Pancreas (tissue), 10 donors: Measurements from ENCODE around the gene S100A12. TPM values are rescaled to one million over a fixed set of nuclear protein-coding genes. Genes with fewer than 3 reads are reported as not detected.
"Not testable (repeated sequence)": the region's sequence is repeated elsewhere in the genome, so short reads cannot be mapped to it uniquely, and the experiment has no call there.

Source experiments
- ATAC-seq, 4 donors: fragments of 200-7000 bp; cut with Tn5 transposase; one replicate each; pipeline versions ENCODE4 v1.8.0 to v1.9.1; 2020; ENCODE audit warnings: mild to moderate bottlenecking in 4 of 4, moderate library complexity in 4 of 4
- DNase-seq, 6 donors: peaks; one replicate each; pipeline ENCODE4 v3.0.0-alpha.2; 2020
- FAIRE-seq: peaks from 2 replicates; lab custom pipeline; 2012; peaks lifted over from hg19 to GRCh38; lab: Jason Lieb, UNC
- H3K27ac ChIP-seq, 4 donors: fragments of 200-600 bp; sonication (generic); 1 replicate in 3 of 4; 2 replicates in 1 of 4; pipeline versions ENCODE4 v1.5.0 to v1.8.0; 2020
- H3K27me3 ChIP-seq, 4 donors: fragments of 200-600 bp; one replicate each; pipeline ENCODE4 v1.8.0; 2021
- H3K36me3 ChIP-seq, 3 donors: fragments of 200-600 bp; sonication (generic) in 1 of 3; one replicate each; pipeline versions ENCODE4 v1.5.0 to v1.8.0; 2020 to 2021
- H3K4me1 ChIP-seq, 3 donors: fragments of 200-600 bp; one replicate each; pipeline ENCODE4 v1.8.0; 2021
- H3K4me3 ChIP-seq, 4 donors: fragments of 200-600 bp; sonication (generic) in 2 of 4; one replicate each; pipeline versions ENCODE4 v1.5.0 to v1.8.0; 2020 to 2021
- H3K9me3 ChIP-seq, 4 donors: fragments of 200-600 bp; one replicate each; pipeline ENCODE4 v1.8.0; 2021
- CTCF ChIP-seq, 4 donors: fragments of 200-600 bp; sonication (generic) in 3 of 4; IDR thresholded peaks; one replicate each; pipeline versions ENCODE4 v1.5.0 to v1.8.0; 2021; ENCODE audit warnings: antibody characterized with exemption in 4 of 4
- WGBS, 2 donors: extraction: QIAGEN DNeasy Blood & Tissue Kit; methylation state at CpG; one replicate each; pipeline ENCODE4 v1.1.7; 2013; 5-methylcytosine and 5-hydroxymethylcytosine counted together
- intact Hi-C, 3 donors: fragments of 100-400 bp; cut with DNase I; formaldehyde crosslinking; loops; one replicate each; pipeline versions ENCODE4 v1.11.1 to v1.14.2; 2022
- polyA plus RNA-seq, 2 donors: library from polyadenylated mRNA; stranded (reverse); fragments of 200-250 nt; gene quantifications; one replicate each; pipeline ENCODE4 v1.2.3, GENCODE V29; 2013
- total RNA-seq, 6 donors: library from RNA; stranded (reverse); fragmentation: NEBNext Ultra II Directional in 4 of 6; extraction: Animal tissue kit (Norgen Biotek cat#: 25700) in 4 of 6; gene quantifications; one replicate each; pipeline versions ENCODE4 v1.2.1 to v1.2.4, GENCODE V29; 2021 to 2023
- donor health status: healthy with polysubstance abuse.
- donor health status: DM: no; HTN: no; CAD: no; lungs with moderate emphysema.
- donor health status: DM: no; HTN: no; CAD: no.
- donor health status: control.
- donor health status: control.
- donor health status: Bipolar disorder and iron deficiency.
- donor health status: DM: yes; HTN: yes; CAD: no.
- donor health status: DM: no; HTN: no; CAD: no.
- donor health status: DM: no; HTN: no; CAD: no.
- donor health status: DM: yes; HTN: yes; CAD: no.

The S100A12 gene
- 1 to 10 TPM in 3 of 6 donors, under 1 TPM in 2, not detected in 1; 0.44 to 3.3 (median 1.1) TPM for total RNA-seq
- 1 to 10 TPM; 2.6 to 5.2 TPM for polyA plus RNA-seq

- no peak for FAIRE-seq
- DNase-seq = no peak
- H3K27me3 ChIP-seq = no peaks in the 10 kb centered on the region
- no peaks in the 10 kb centered on the region for H3K36me3 ChIP-seq
- WGBS, 2 donors = 72 to 88% methylated on average over 1 of the region's 1 CpG
- intact Hi-C loops = no loop called here
- H3K4me3 ChIP-seq = no peak within 1 kb of the TSS
- H3K4me1 ChIP-seq = no peaks in the 10 kb centered on the region
- H3K27ac ChIP-seq = no peak within 1 kb of the TSS
- TF ChIP-seq CTCF (IDR thresholded peaks at IDR 0.05) = no peak
- peak in 2 of 4 donors; percentile 37 to 55 for ATAC-seq
- H3K9me3 ChIP-seq = no peaks in the 10 kb centered on the region
Measured at GRCh38 chr1:153375511-153375910, at the start of gene S100A12. Gene S100A12 (minus strand): TSS chr1:153375621. CDS start chr1:153374592, 1,029 bp downstream.

GRCh38 chr1:153422450-153423068 lies 47.1 kb upstream of the S100A12 start:
- ATAC-seq (peak; percentile 64 to 90 (median 77)), FAIRE-seq (peak; percentile 47), DNase-seq (peak; percentile 48 to 84 (median 73))
- Histone ChIP-seq H3K4me1 (no peaks in the 10 kb centered on the region), H3K27ac (no peak overlapping the region), H3K27me3 (no peaks in the 10 kb centered on the region), H3K9me3 (no peaks in the 10 kb centered on the region), H3K36me3 (no peaks in the 10 kb centered on the region), H3K4me3 (no peak overlapping the region)
- intact Hi-C loops = no loop called here
- no peak for TF ChIP-seq CTCF (IDR thresholded peaks at IDR 0.05)
- 5 to 8% methylated on average over 6 of the region's 6 CpGs for WGBS, 2 donors

GRCh38 chr1:153420306-153420705 lies 44.9 kb upstream of the S100A12 start:
- no peaks in the 10 kb centered on the region for H3K36me3 ChIP-seq
- FAIRE-seq (no peak), ATAC-seq (no peak), DNase-seq (no peak)
- no peaks in the 10 kb centered on the region for H3K4me1 ChIP-seq
- no peak for TF ChIP-seq CTCF (IDR thresholded peaks at IDR 0.05)
- H3K9me3 ChIP-seq = no peaks in the 10 kb centered on the region
- H3K4me3 ChIP-seq = no peak overlapping the region
- intact Hi-C loops = no loop called here
- WGBS, 2 donors = 54 to 63% methylated on average over 2 of the region's 2 CpGs
- H3K27ac ChIP-seq = no peak overlapping the region
- H3K27me3 ChIP-seq = no peaks in the 10 kb centered on the region

GRCh38 chr1:153419436-153419793 lies 44.0 kb upstream of the S100A12 start:
- H3K36me3 ChIP-seq, FAIRE-seq, intact Hi-C loops, DNase-seq, H3K9me3 ChIP-seq, H3K4me1 ChIP-seq, H3K27ac ChIP-seq, H3K27me3 ChIP-seq, H3K4me3 ChIP-seq, ATAC-seq: not testable (repeated sequence)
- WGBS, 2 donors = 26 to 59% methylated on average over 2 of the region's 2 CpGs

- intact Hi-C loops, H3K9me3 ChIP-seq, FAIRE-seq, H3K27ac ChIP-seq, H3K4me1 ChIP-seq, DNase-seq, ATAC-seq, H3K36me3 ChIP-seq, H3K4me3 ChIP-seq, H3K27me3 ChIP-seq: not testable (repeated sequence)
- 40 to 55% methylated on average over 7 of the region's 7 CpGs for WGBS, 2 donors
Measured at GRCh38 chr1:153418758-153419435, 43.5 kb upstream of the S100A12 start.
